ENCODE results near the gene OR2K2.
"Not testable (repeated sequence)": the region's sequence is repeated elsewhere in the genome, so short reads cannot be mapped to it uniquely, and the experiment has no call there.

GRCh38 chr9:111280795-111281194, 49.2 kb downstream of the OR2K2 start:
- TF ChIP-seq CTCF (IDR thresholded peaks at IDR 0.05; ENCODE audit: low read depth, low read length); EZH2phosphoT487 (IDR thresholded peaks at IDR 0.05; ENCODE audit: low read depth): not testable (repeated sequence)
